ENCODE data around the gene GMDS. TPM values are rescaled to one million over a fixed set of nuclear protein-coding genes. Genes with fewer than 3 reads are reported as not detected.

Gene GMDS
- total RNA-seq, 5 donors from 2014 or later (not counting 1 experiment from before 2014, with no cell fraction given) = 12.9 to 21.5 (median 14.6) TPM

DNA sequence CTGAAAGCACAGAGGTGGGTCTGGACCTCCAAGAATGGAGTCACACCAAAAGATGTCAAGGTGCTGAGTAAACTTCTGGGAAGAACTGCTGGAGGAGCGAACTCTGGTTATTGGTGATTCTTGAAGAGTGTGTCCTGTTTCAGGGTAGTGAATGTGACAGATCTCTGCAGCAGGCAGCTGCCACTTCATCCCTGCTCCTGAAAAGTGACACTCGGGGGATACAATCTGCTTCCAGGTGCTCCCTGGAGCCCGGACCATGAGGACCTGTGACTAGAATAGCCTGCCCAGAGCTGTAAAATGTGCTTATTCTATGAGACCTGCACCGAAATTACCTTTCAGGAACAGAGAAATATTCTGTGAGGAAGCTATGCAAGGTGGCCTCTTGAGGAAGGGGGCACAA is 444.6 kb downstream of the GMDS start:
- Histone ChIP-seq H3K4me3 (ENCODE audit: control insufficient read depth in 1 of 2, extremely low read depth in 1 of 2, low read length in 1 of 2) (no peak overlapping the region), H3K9me3 (no peaks in the 10 kb centered on the region), H3K36me3 (ENCODE audit: control insufficient read depth in 2 of 2, extremely low read depth in 1 of 2, insufficient read depth in 1 of 2, low read length in 1 of 2) (no peaks in the 10 kb centered on the region), H3K27ac (ENCODE audit: low read length) (no peak overlapping the region), H3K4me1 (ENCODE audit: control insufficient read depth in 1 of 2, extremely low read depth in 1 of 2, insufficient read depth in 2 of 2, low read length in 2 of 2) (no peaks in the 10 kb centered on the region), H3K27me3 (replicated peaks in 1 of 2; ENCODE audit: control insufficient read depth in 2 of 2, extremely low read depth in 1 of 2, insufficient read depth in 2 of 2, low read length in 1 of 2) (no peaks in the 10 kb centered on the region)
- WGBS (ENCODE audit: insufficient coverage) = 83% methylated on average over 4 of the region's 4 CpGs
- H3K4me1 Mint-ChIP-seq = no peaks in the 10 kb centered on the region
- H3K27me3 Mint-ChIP-seq = no peaks in the 10 kb centered on the region
- no peaks in the 10 kb centered on the region for H3K9me3 Mint-ChIP-seq
- CTCF ChIA-PET = no interaction called here
- no peak overlapping the region for H3K27ac Mint-ChIP-seq
- POLR2A ChIA-PET = no interaction called here
- H3K4me3 Mint-ChIP-seq = no peak overlapping the region
- DNase-seq = no peak
- peaks cover 10% of the 10 kb centered on the region for H3K36me3 Mint-ChIP-seq
- ATAC-seq (replicated peaks in 1 of 4) = no peak

GRCh38 chr6:1798965-1799325 is 446.5 kb downstream of the GMDS start:
- no peak for ATAC-seq (replicated peaks in 1 of 4)
- H3K9me3 Mint-ChIP-seq = no peaks in the 10 kb centered on the region
- Histone ChIP-seq H3K36me3 (ENCODE audit: control insufficient read depth in 2 of 2, extremely low read depth in 1 of 2, insufficient read depth in 1 of 2, low read length in 1 of 2) (no peaks in the 10 kb centered on the region), H3K4me1 (ENCODE audit: control insufficient read depth in 1 of 2, extremely low read depth in 1 of 2, insufficient read depth in 2 of 2, low read length in 2 of 2) (no peaks in the 10 kb centered on the region), H3K27ac (ENCODE audit: low read length) (no peak overlapping the region), H3K27me3 (replicated peaks in 1 of 2; ENCODE audit: control insufficient read depth in 2 of 2, extremely low read depth in 1 of 2, insufficient read depth in 2 of 2, low read length in 1 of 2) (no peaks in the 10 kb centered on the region), H3K4me3 (ENCODE audit: control insufficient read depth in 1 of 2, extremely low read depth in 1 of 2, low read length in 1 of 2) (no peak overlapping the region), H3K9me3 (no peaks in the 10 kb centered on the region)
- WGBS (ENCODE audit: insufficient coverage) = no CpG with 5 or more reads among the region's 8 CpGs
- ChIA-PET POLR2A (interaction anchor here in 1 of 2 donors (0.5 kb wide), 1 partner anchor 12 kb away, joined by 4 read pairs; no protein-coding TSS in a partner anchor), CTCF (interaction anchor here in 1 of 2 donors (0.6 to 0.8 kb wide), 2 partner anchors 108 to 246 kb away, joined by 3 read pairs; no protein-coding TSS in a partner anchor)
- no peak for DNase-seq
- peaks cover 10% of the 10 kb centered on the region for H3K36me3 Mint-ChIP-seq
- H3K27ac Mint-ChIP-seq = no peak overlapping the region
- H3K4me1 Mint-ChIP-seq = no peaks in the 10 kb centered on the region
- no peaks in the 10 kb centered on the region for H3K27me3 Mint-ChIP-seq
- no peak overlapping the region for H3K4me3 Mint-ChIP-seq

- Histone ChIP-seq H3K4me1 (ENCODE audit: control insufficient read depth in 1 of 2, extremely low read depth in 1 of 2, insufficient read depth in 2 of 2, low read length in 2 of 2) (no peaks in the 10 kb centered on the region), H3K27me3 (replicated peaks in 1 of 2; ENCODE audit: control insufficient read depth in 2 of 2, extremely low read depth in 1 of 2, insufficient read depth in 2 of 2, low read length in 1 of 2) (no peaks in the 10 kb centered on the region), H3K9me3 (no peaks in the 10 kb centered on the region), H3K4me3 (ENCODE audit: control insufficient read depth in 1 of 2, extremely low read depth in 1 of 2, low read length in 1 of 2) (no peak overlapping the region), H3K36me3 (ENCODE audit: control insufficient read depth in 2 of 2, extremely low read depth in 1 of 2, insufficient read depth in 1 of 2, low read length in 1 of 2) (no peaks in the 10 kb centered on the region), H3K27ac (ENCODE audit: low read length) (no peak overlapping the region)
- Mint-ChIP-seq H3K36me3 (peaks cover 10% of the 10 kb centered on the region), H3K27me3 (no peaks in the 10 kb centered on the region), H3K4me1 (no peaks in the 10 kb centered on the region), H3K27ac (no peak overlapping the region), H3K9me3 (no peaks in the 10 kb centered on the region), H3K4me3 (no peak overlapping the region)
- ATAC-seq (replicated peaks in 1 of 4) (no peak), DNase-seq (no peak)
- WGBS (ENCODE audit: insufficient coverage) = 88% methylated on average over 8 of the region's 9 CpGs
- ChIA-PET CTCF (interaction anchor here in 1 of 2 donors (0.6 to 0.8 kb wide), 4 partner anchors 58 to 247 kb away, joined by 3 to 5 read pairs (median 4); no protein-coding TSS in a partner anchor), POLR2A (interaction anchor here in 1 of 2 donors (0.5 kb wide), 1 partner anchor 13 kb away, joined by 4 read pairs; no protein-coding TSS in a partner anchor)
These were observed 447.0 kb downstream of the GMDS start for GRCh38 chr6:1798303-1798964.

GRCh38 chr6:1797801-1798200 is 447.6 kb downstream of the GMDS start:
- POLR2A ChIA-PET = no interaction called here
- H3K4me1 Mint-ChIP-seq = no peaks in the 10 kb centered on the region
- H3K4me3 Mint-ChIP-seq = no peak overlapping the region
- no peaks in the 10 kb centered on the region for H3K9me3 Mint-ChIP-seq
- no peaks in the 10 kb centered on the region for H3K4me1 ChIP-seq (ENCODE audit: control insufficient read depth in 1 of 2, extremely low read depth in 1 of 2, insufficient read depth in 2 of 2, low read length in 2 of 2)
- no peaks in the 10 kb centered on the region for H3K27me3 ChIP-seq (replicated peaks in 1 of 2; ENCODE audit: control insufficient read depth in 2 of 2, extremely low read depth in 1 of 2, insufficient read depth in 2 of 2, low read length in 1 of 2)
- H3K4me3 ChIP-seq (ENCODE audit: control insufficient read depth in 1 of 2, extremely low read depth in 1 of 2, low read length in 1 of 2) = no peak overlapping the region
- no peak for DNase-seq
- H3K9me3 ChIP-seq = no peaks in the 10 kb centered on the region
- peaks cover 10% of the 10 kb centered on the region for H3K36me3 Mint-ChIP-seq
- CTCF ChIA-PET = no interaction called here
- no peaks in the 10 kb centered on the region for H3K36me3 ChIP-seq (ENCODE audit: control insufficient read depth in 2 of 2, extremely low read depth in 1 of 2, insufficient read depth in 1 of 2, low read length in 1 of 2)
- H3K27ac ChIP-seq (ENCODE audit: low read length) = no peak overlapping the region
- no CpG with 5 or more reads among the region's 1 CpG for WGBS (ENCODE audit: insufficient coverage)
- no peak for ATAC-seq (replicated peaks in 1 of 4)
- no peak overlapping the region for H3K27ac Mint-ChIP-seq
- H3K27me3 Mint-ChIP-seq = no peaks in the 10 kb centered on the region

DNA sequence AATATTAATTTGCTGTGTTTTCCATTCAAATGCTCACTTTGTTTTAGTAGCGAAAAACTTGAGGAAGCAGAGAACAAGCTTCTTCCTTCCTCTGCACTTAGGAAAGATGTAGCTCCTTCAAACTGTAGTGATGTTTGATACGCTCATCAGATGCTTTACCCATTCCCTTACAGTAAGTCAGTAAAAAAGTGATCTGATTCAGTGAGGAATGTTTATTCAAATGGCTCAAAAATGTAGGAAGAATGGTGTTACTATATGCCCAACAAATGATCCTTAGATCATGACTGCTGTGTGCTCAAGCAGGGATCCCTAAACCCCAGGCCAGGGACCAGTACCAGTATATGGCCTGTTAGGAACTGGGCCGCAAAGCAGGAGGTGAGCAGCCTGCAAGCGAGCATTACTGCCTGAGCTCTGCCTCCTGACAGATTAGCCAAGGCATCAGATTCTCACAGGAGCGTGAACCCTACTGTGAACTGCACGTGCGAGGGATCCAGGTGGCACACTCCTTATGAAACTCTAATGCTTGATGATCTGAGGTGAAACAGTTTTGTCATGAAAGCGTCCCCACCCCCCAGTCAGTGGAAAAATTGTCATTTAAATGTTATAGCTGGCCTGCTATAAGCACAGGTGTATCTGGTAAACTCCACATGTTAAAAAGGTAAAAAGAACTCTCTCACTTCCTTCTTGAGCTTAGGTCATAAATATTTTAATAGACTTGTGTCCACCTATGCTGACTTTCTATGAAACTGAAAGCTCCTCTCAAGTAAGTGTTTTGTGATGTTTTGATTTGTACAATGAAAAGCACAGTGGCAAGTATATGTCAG is 448.5 kb downstream of the GMDS start:
- Histone ChIP-seq H3K27me3 (replicated peaks in 1 of 2; ENCODE audit: control insufficient read depth in 2 of 2, extremely low read depth in 1 of 2, insufficient read depth in 2 of 2, low read length in 1 of 2) (no peaks in the 10 kb centered on the region), H3K27ac (ENCODE audit: low read length) (no peak overlapping the region), H3K4me3 (ENCODE audit: control insufficient read depth in 1 of 2, extremely low read depth in 1 of 2, low read length in 1 of 2) (no peak overlapping the region), H3K9me3 (no peaks in the 10 kb centered on the region), H3K36me3 (ENCODE audit: control insufficient read depth in 2 of 2, extremely low read depth in 1 of 2, insufficient read depth in 1 of 2, low read length in 1 of 2) (no peaks in the 10 kb centered on the region), H3K4me1 (ENCODE audit: control insufficient read depth in 1 of 2, extremely low read depth in 1 of 2, insufficient read depth in 2 of 2, low read length in 2 of 2) (no peaks in the 10 kb centered on the region)
- POLR2A ChIA-PET = no interaction called here
- DNase-seq (no peak), ATAC-seq (replicated peaks in 1 of 4) (no peak)
- WGBS (ENCODE audit: insufficient coverage) = 92% methylated on average over 2 of the region's 8 CpGs
- Mint-ChIP-seq H3K27me3 (no peaks in the 10 kb centered on the region), H3K9me3 (no peaks in the 10 kb centered on the region), H3K4me1 (no peaks in the 10 kb centered on the region), H3K4me3 (no peak overlapping the region), H3K36me3 (peaks cover 10% of the 10 kb centered on the region), H3K27ac (no peak overlapping the region)
- CTCF ChIA-PET = no interaction called here

DNA sequence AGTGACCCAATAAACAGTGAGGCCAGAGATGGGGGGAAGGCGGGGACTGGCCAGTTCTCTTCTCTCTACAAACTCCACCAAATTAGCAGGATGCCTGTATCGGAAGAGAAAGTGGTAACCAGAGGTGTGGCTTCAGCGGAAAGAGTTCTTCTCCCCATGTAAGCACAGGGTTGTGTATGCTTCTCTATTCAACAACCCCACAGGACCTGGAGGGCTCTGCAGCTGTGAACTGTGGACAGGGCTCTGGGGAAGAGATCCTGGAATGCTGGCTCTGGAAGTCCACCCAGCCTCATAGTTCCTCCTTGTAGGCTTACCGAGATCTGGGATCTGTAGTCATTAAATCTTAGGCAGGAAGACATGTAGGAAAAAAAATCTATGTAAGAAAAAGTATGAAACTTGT is 449.5 kb downstream of the GMDS start:
- H3K27me3 Mint-ChIP-seq = no peaks in the 10 kb centered on the region
- ChIA-PET CTCF (no interaction called here), POLR2A (no interaction called here)
- Histone ChIP-seq H3K9me3 (no peaks in the 10 kb centered on the region), H3K4me3 (ENCODE audit: control insufficient read depth in 1 of 2, extremely low read depth in 1 of 2, low read length in 1 of 2) (no peak overlapping the region), H3K27ac (ENCODE audit: low read length) (no peak overlapping the region), H3K4me1 (ENCODE audit: control insufficient read depth in 1 of 2, extremely low read depth in 1 of 2, insufficient read depth in 2 of 2, low read length in 2 of 2) (no peaks in the 10 kb centered on the region), H3K36me3 (ENCODE audit: control insufficient read depth in 2 of 2, extremely low read depth in 1 of 2, insufficient read depth in 1 of 2, low read length in 1 of 2) (no peaks in the 10 kb centered on the region), H3K27me3 (replicated peaks in 1 of 2; ENCODE audit: control insufficient read depth in 2 of 2, extremely low read depth in 1 of 2, insufficient read depth in 2 of 2, low read length in 1 of 2) (no peaks in the 10 kb centered on the region)
- H3K4me1 Mint-ChIP-seq = no peaks in the 10 kb centered on the region
- no peaks in the 10 kb centered on the region for H3K9me3 Mint-ChIP-seq
- DNase-seq (no peak), ATAC-seq (replicated peaks in 1 of 4) (no peak)
- 100% methylated on average over 1 of the region's 4 CpGs for WGBS (ENCODE audit: insufficient coverage)
- no peak overlapping the region for H3K4me3 Mint-ChIP-seq
- H3K36me3 Mint-ChIP-seq = peaks cover 10% of the 10 kb centered on the region
- no peak overlapping the region for H3K27ac Mint-ChIP-seq

Data from T-cell (primary cell).